Panc1 (cell line): Measurements from ENCODE around the gene ZFYVE28. TPM values are rescaled to one million over a fixed set of nuclear protein-coding genes. Genes with fewer than 3 reads are reported as not detected.

ENCODE experiments used
- ATAC-seq: fragments of 200-7000 bp; cut with Tn5 transposase; 2 replicates; pipeline ENCODE4 v1.9.1; 2020; ENCODE audit warnings: mild to moderate bottlenecking, moderate library complexity
- BruUV-seq: library from RNA; stranded (reverse); fragments of 400-500 nt; replicated peaks from 2 replicates; lab custom pipeline; 2021; lab: Mats Ljungman, UMichigan
- CTCF ChIA-PET: fragments of 300-600 bp; sonication (Branson Sonifier 250); formaldehyde crosslinking; loops from one replicate; lab custom pipeline; 2022; ENCODE audit warnings: antibody characterized with exemption; lab: Charles Lee
- POLR2A ChIA-PET: fragments of 300-600 bp; sonication (Branson Sonifier 250); formaldehyde crosslinking; loops from one replicate; lab custom pipeline; 2022; ENCODE audit warnings: antibody characterized with exemption; lab: Charles Lee
- DNase-seq: peaks from one replicate; pipeline ENCODE4 v3.0.0-alpha.2; 2010; ENCODE audit warnings: low read depth, low spot score
- H3K27ac ChIP-seq: 2 replicates; pipeline ENCODE4 v1.5.1; 2011; ENCODE audit warnings: mild to moderate bottlenecking, low read length, inconsistent platforms
- H3K27me3 ChIP-seq: fragments of 200-500 bp; sonication (Bioruptor generic); 2 replicates; pipeline ENCODE4 v1.6.0; 2014; ENCODE audit warnings: low read length, inconsistent platforms; ENCODE audit not compliant: control insufficient read depth, insufficient read depth
- H3K36me3 ChIP-seq: fragments of 200-500 bp; sonication (Bioruptor generic); 2 replicates; pipeline ENCODE4 v1.5.1; 2014; ENCODE audit warnings: inconsistent platforms, mild to moderate bottlenecking, low read length, moderate library complexity; ENCODE audit not compliant: control insufficient read depth, insufficient read depth
- H3K4me1 ChIP-seq: 2 replicates; pipeline ENCODE4 v1.5.1; 2011; ENCODE audit warnings: inconsistent platforms, mild to moderate bottlenecking, low read length, moderate library complexity; ENCODE audit not compliant: control insufficient read depth, insufficient read depth
- H3K4me3 ChIP-seq, 2 experiments: 2 replicates each; pipeline ENCODE4 v1.5.1; 2011 to 2012; ENCODE audit warnings: low read depth in 2 of 2, low read length in 2 of 2, mild to moderate bottlenecking in 2 of 2, inconsistent platforms in 1 of 2, moderate library complexity in 1 of 2
- H3K9me3 ChIP-seq: fragments of 200-500 bp; sonication (Bioruptor generic); 2 replicates; pipeline ENCODE4 v1.5.1; 2014; ENCODE audit warnings: low read depth, mild to moderate bottlenecking, inconsistent platforms, low read length, moderate library complexity; ENCODE audit not compliant: control insufficient read depth, insufficient read depth
- POLR2AphosphoS5 ChIP-seq: IDR thresholded peaks from 2 replicates; pipeline ENCODE4 v1.6.1; 2012; ENCODE audit warnings: mild to moderate bottlenecking, low read depth, low read length, moderate library complexity
- SIN3A ChIP-seq: IDR thresholded peaks from 2 replicates; pipeline ENCODE4 v1.6.1; 2012; ENCODE audit warnings: low read depth, mild to moderate bottlenecking, low read length, moderate library complexity, borderline replicate concordance; ENCODE audit not compliant: insufficient read depth
- TCF7L2 ChIP-seq: IDR thresholded peaks from 2 replicates; pipeline ENCODE4 v1.6.1; 2011; ENCODE audit warnings: mild to moderate bottlenecking, low read depth, low read length, inconsistent platforms
- in situ Hi-C: cut with HindIII; loops from 2 replicates; pipeline ENCODE4 v1.10.0; 2016; ENCODE audit warnings: low sequenced_read_pairs, low pct_unique_long_range_greater_than_20kb
- intact Hi-C: fragments of 100-400 bp; cut with micrococcal nuclease; formaldehyde crosslinking; loops from one replicate; pipeline ENCODE4 v1.10.0; 2022; ENCODE audit not compliant: unreplicated experiment
- total RNA-seq: library from RNA; stranded (reverse); gene quantifications from one replicate; pipeline ENCODE4 v1.2.1, GENCODE V29; 2021; ENCODE audit not compliant: unreplicated experiment
- TF ChIP-seq, protein P1 (sequence below): fragments of 450-650 bp; IDR thresholded peaks from 2 replicates; pipeline ENCODE4 v1.5.1; 2017; ENCODE audit warnings: mild to moderate bottlenecking
- TF ChIP-seq, protein P2 (sequence below), 2 experiments: IDR thresholded peaks; 2 replicates each; pipeline ENCODE4 v1.6.1; 2011 to 2012; ENCODE audit warnings: low read depth in 2 of 2, control low read depth in 1 of 2, low read length in 1 of 2, mild to moderate bottlenecking in 1 of 2, moderate library complexity in 1 of 2; ENCODE audit not compliant: insufficient read depth in 1 of 2

Gene ZFYVE28
- total RNA-seq, 1 experiment from 2014 or later = 11.9 TPM

DNA sequence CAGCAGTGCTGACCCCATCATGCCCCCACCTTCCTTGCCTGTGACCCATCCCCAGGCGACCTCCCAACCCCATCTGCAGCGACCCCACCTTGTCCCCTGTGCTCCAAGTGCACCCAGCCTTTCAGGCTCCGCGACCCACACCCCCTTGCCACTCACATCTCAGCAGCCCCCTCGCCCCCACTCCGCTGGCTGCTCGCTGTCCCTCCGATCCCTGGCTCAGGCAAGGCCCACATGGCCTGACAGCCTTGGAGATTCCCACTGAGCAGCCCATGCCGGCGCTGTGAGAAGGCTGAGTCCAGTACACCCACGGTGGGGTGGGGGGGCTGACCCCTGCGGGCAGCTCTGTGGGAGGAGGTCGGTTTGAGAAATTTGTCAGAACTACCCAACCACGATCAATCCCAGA is 9.1 kb downstream of the ZFYVE28 start:
- CTCF ChIA-PET = no interaction called here
- no peak overlapping the region for H3K4me3 ChIP-seq
- no peak for DNase-seq
- no TSS peak for BruUV-seq
- TF ChIP-seq TCF7L2 (no peak), SIN3A (no peak)
- TF ChIP-seq, protein P1, sequence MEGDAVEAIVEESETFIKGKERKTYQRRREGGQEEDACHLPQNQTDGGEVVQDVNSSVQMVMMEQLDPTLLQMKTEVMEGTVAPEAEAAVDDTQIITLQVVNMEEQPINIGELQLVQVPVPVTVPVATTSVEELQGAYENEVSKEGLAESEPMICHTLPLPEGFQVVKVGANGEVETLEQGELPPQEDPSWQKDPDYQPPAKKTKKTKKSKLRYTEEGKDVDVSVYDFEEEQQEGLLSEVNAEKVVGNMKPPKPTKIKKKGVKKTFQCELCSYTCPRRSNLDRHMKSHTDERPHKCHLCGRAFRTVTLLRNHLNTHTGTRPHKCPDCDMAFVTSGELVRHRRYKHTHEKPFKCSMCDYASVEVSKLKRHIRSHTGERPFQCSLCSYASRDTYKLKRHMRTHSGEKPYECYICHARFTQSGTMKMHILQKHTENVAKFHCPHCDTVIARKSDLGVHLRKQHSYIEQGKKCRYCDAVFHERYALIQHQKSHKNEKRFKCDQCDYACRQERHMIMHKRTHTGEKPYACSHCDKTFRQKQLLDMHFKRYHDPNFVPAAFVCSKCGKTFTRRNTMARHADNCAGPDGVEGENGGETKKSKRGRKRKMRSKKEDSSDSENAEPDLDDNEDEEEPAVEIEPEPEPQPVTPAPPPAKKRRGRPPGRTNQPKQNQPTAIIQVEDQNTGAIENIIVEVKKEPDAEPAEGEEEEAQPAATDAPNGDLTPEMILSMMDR = no peak
- peaks cover 18% of the 10 kb centered on the region for H3K4me1 ChIP-seq
- intact Hi-C loops (no loop called here), in situ Hi-C loops (no loop called here)
- POLR2A ChIA-PET = no interaction called here
- ATAC-seq = no peak
- no peaks in the 10 kb centered on the region for H3K9me3 ChIP-seq
- no peaks in the 10 kb centered on the region for H3K27me3 ChIP-seq
- H3K27ac ChIP-seq = no peak overlapping the region
- no peaks in the 10 kb centered on the region for H3K36me3 ChIP-seq

GRCh38 chr4:2408976-2409375 is 9.5 kb downstream of the ZFYVE28 start:
- DNase-seq = no peak
- TF ChIP-seq, protein P2, sequence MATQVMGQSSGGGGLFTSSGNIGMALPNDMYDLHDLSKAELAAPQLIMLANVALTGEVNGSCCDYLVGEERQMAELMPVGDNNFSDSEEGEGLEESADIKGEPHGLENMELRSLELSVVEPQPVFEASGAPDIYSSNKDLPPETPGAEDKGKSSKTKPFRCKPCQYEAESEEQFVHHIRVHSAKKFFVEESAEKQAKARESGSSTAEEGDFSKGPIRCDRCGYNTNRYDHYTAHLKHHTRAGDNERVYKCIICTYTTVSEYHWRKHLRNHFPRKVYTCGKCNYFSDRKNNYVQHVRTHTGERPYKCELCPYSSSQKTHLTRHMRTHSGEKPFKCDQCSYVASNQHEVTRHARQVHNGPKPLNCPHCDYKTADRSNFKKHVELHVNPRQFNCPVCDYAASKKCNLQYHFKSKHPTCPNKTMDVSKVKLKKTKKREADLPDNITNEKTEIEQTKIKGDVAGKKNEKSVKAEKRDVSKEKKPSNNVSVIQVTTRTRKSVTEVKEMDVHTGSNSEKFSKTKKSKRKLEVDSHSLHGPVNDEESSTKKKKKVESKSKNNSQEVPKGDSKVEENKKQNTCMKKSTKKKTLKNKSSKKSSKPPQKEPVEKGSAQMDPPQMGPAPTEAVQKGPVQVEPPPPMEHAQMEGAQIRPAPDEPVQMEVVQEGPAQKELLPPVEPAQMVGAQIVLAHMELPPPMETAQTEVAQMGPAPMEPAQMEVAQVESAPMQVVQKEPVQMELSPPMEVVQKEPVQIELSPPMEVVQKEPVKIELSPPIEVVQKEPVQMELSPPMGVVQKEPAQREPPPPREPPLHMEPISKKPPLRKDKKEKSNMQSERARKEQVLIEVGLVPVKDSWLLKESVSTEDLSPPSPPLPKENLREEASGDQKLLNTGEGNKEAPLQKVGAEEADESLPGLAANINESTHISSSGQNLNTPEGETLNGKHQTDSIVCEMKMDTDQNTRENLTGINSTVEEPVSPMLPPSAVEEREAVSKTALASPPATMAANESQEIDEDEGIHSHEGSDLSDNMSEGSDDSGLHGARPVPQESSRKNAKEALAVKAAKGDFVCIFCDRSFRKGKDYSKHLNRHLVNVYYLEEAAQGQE (IDR thresholded peaks at IDR 0.05; ENCODE audit: insufficient read depth in 1 of 2, low read depth in 2 of 2, low read length in 1 of 2) = no peak
- no peak for TF ChIP-seq TCF7L2
- no peak for TF ChIP-seq POLR2AphosphoS5
- TF ChIP-seq, protein P1 = no peak
- TF ChIP-seq SIN3A = no peak
- ATAC-seq = no peak
- no peaks in the 10 kb centered on the region for H3K36me3 ChIP-seq
- no peaks in the 10 kb centered on the region for H3K9me3 ChIP-seq
- intact Hi-C loops = no loop called here
- POLR2A ChIA-PET = no interaction called here
- no peak overlapping the region for H3K27ac ChIP-seq
- BruUV-seq = no TSS peak
- no peaks in the 10 kb centered on the region for H3K27me3 ChIP-seq
- in situ Hi-C loops = no loop called here
- H3K4me3 ChIP-seq = no peak overlapping the region
- peaks cover 14% of the 10 kb centered on the region for H3K4me1 ChIP-seq
- CTCF ChIA-PET = no interaction called here
